Measurements from ENCODE around the gene NDP.
"Not testable (repeated sequence)": the region's sequence is repeated elsewhere in the genome, so short reads cannot be mapped to it uniquely, and the experiment has no call there.

The NDP gene

DNA sequence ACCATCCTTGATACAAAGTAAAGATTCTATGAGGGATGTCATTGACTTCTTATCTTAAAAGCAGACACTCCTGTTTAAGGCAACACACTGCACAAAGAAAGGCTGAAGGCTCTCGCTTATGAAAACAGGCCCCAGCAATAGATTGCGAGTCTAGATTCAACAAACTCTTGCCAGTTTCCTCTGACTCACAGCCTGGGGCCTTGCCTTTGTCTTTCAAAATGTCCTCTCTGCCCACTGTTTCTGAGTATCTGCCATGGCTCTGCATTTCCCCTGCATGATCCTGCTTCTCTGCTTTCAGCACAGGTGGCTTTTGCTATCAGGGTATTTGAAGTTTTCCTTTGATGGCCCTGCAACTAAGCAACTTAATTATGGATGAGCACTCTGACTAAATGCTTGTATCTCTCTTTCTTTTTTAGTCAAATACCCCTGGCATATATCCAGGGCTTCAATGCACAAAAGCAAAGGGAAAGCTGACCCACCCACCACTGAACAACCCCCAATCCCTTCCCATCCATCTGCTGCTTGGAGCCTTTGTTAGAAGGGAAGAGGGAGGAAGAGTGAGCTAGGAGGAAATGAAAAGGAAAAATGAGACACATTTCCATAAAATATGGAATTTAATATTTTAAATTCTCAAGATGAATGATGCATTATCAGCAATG, 32.2 kb downstream of the NDP start:
- Histone ChIP-seq H3K36me3 (ENCODE audit: control insufficient read depth, insufficient read depth, low read length) (no peaks in the 10 kb centered on the region), H3K4me3 (replicated peaks; ENCODE audit: low read depth, low read length) (no peak overlapping the region), H3K27me3 (replicated peaks; ENCODE audit: control insufficient read depth, insufficient read depth, low read length) (no peaks in the 10 kb centered on the region)
- TF ChIP-seq, protein P1, sequence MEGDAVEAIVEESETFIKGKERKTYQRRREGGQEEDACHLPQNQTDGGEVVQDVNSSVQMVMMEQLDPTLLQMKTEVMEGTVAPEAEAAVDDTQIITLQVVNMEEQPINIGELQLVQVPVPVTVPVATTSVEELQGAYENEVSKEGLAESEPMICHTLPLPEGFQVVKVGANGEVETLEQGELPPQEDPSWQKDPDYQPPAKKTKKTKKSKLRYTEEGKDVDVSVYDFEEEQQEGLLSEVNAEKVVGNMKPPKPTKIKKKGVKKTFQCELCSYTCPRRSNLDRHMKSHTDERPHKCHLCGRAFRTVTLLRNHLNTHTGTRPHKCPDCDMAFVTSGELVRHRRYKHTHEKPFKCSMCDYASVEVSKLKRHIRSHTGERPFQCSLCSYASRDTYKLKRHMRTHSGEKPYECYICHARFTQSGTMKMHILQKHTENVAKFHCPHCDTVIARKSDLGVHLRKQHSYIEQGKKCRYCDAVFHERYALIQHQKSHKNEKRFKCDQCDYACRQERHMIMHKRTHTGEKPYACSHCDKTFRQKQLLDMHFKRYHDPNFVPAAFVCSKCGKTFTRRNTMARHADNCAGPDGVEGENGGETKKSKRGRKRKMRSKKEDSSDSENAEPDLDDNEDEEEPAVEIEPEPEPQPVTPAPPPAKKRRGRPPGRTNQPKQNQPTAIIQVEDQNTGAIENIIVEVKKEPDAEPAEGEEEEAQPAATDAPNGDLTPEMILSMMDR (IDR thresholded peaks at IDR 0.05; ENCODE audit: insufficient read depth, low read length, poor library complexity, severe bottlenecking), result no peak
- no peak for DNase-seq (ENCODE audit: extremely low read depth, insufficient read length)

DNA sequence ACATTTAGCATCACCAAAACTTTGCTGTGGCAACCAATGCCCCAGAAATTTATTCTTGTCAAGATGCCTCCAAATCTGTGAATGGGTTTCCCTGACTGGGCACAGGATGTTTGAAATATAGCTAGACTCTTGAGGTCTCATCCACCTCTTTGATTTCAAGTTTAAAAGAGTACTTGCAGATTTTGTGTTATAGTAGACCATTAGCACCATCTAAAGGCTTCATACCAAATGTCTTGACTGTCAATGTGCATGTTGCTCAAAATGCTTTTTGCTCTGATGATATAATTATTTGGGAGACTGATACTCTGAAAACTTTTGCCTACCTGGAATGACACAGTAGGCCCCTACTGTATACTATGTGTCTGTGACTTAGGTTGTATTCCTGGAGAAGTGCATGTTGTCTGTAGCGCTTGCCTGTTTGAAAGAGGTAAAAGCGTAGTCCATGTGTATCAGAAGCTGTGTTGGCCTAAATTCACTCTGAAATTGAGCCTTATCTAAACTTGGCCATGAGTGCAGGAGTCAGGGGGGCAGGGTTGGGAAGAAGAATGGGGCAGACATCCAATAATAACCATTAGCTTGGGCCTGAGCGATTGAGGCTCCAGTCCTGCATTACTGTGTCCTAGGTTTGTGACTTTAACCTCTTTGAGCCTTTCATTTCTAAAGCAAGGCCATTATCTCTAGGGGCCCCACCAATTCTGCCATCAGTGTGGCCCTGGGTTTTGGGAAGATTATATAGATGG, 33.8 kb downstream of the NDP start:
- DNase-seq (ENCODE audit: extremely low read depth, insufficient read length), result no peak
- Histone ChIP-seq H3K27me3 (replicated peaks; ENCODE audit: control insufficient read depth, insufficient read depth, low read length) (no peaks in the 10 kb centered on the region), H3K36me3 (ENCODE audit: control insufficient read depth, insufficient read depth, low read length) (no peaks in the 10 kb centered on the region), H3K4me3 (replicated peaks; ENCODE audit: low read depth, low read length) (no peak overlapping the region)
- TF ChIP-seq, protein P1 (IDR thresholded peaks at IDR 0.05; ENCODE audit: insufficient read depth, low read length, poor library complexity, severe bottlenecking), result no peak

DNA sequence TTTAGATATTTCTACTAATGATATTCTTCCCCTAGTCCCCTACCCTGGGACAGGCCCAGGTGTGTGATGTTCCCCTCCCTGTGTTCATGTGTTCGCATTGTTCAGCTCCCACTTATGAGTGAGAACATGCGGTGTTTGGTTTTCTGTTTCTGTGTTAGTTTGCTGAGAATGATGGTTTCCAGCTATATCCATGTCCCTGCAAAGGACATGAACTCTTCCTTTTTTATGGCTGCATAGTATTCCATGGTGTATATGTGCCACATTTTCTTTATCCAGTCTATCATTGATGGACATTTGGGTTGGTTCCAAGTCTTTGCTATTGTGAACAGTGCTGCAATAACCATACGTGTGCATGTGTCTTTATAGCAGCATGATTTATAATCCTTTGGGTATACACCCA, 51.2 kb downstream of the NDP start:
- H3K36me3 ChIP-seq (ENCODE audit: control insufficient read depth, insufficient read depth, low read length); DNase-seq (ENCODE audit: extremely low read depth, insufficient read length); H3K27me3 ChIP-seq (replicated peaks; ENCODE audit: control insufficient read depth, insufficient read depth, low read length); H3K4me3 ChIP-seq (replicated peaks; ENCODE audit: low read depth, low read length): not testable (repeated sequence)

DNA sequence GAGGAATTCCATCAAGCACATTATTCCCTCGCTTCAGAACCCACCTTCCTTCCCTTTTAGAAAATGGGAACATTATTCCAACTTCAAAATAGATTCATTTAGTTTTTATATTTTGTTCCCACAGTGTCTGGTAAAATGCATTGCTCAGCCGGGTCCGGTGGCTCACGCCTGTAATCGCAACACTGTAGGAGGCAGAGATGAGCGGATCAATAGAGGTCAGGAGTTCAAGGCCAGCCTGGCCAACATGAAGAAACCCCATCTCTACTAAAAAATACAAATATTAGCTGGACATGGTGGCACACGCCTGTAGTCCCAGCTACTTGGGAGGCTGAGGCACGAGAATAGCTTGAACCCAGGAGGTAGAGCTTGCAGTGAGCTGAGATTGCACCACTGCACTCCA, 62.4 kb downstream of the NDP start:
- not testable (repeated sequence) for DNase-seq (ENCODE audit: extremely low read depth, insufficient read length); H3K36me3 ChIP-seq (ENCODE audit: control insufficient read depth, insufficient read depth, low read length); H3K27me3 ChIP-seq (replicated peaks; ENCODE audit: control insufficient read depth, insufficient read depth, low read length); H3K4me3 ChIP-seq (replicated peaks; ENCODE audit: low read depth, low read length)

DNA sequence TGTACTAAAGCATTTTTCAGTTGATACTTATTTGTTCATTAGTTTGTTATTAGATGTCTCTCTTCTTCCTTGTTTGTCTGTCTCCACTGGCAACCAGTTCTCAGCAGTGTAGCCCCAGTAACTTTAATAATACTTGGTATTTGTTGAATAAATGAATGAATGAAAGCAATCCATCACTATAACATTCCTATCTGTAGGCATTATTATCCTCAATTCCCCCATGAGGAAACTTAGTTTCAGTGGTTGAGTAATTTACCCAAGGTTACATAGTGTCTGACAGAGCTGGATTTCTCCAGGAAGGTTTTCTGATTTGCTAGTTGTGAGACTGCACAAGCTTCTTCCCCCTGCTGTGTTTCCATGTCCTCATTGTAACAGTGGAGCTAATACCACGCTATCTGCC, 63.2 kb downstream of the NDP start:
- Histone ChIP-seq H3K4me3 (replicated peaks; ENCODE audit: low read depth, low read length) (no peak overlapping the region), H3K36me3 (ENCODE audit: control insufficient read depth, insufficient read depth, low read length) (no peaks in the 10 kb centered on the region), H3K27me3 (replicated peaks; ENCODE audit: control insufficient read depth, insufficient read depth, low read length) (no peaks in the 10 kb centered on the region)
- no peak for DNase-seq (ENCODE audit: extremely low read depth, insufficient read length)
- TF ChIP-seq, protein P1 (IDR thresholded peaks at IDR 0.05; ENCODE audit: insufficient read depth, low read length, poor library complexity, severe bottlenecking), result no peak

DNA sequence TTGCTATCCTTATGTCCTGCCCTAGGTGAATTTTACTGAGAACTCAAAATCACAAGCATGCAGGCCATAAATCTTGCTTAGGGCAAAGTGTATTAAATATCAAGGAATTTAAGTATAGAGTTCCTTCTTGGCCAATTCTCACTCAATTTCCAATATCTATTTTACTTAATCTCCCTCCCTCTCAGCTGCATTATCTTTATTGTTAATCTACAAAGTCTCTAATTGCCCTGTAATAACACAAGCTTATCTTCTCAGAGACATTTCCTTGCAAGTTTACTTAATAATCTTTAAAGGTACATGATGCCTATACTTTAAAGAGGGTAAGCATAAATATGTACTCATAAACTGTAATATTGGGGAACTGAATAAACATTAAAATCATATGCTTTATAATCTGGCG, 64.0 kb downstream of the NDP start:
- Histone ChIP-seq H3K4me3 (replicated peaks; ENCODE audit: low read depth, low read length) (no peak overlapping the region), H3K27me3 (replicated peaks; ENCODE audit: control insufficient read depth, insufficient read depth, low read length) (no peaks in the 10 kb centered on the region), H3K36me3 (ENCODE audit: control insufficient read depth, insufficient read depth, low read length) (no peaks in the 10 kb centered on the region)
- DNase-seq (ENCODE audit: extremely low read depth, insufficient read length), result no peak
- TF ChIP-seq, protein P1 (IDR thresholded peaks at IDR 0.05; ENCODE audit: insufficient read depth, low read length, poor library complexity, severe bottlenecking), result no peak

Measured in GM06990 (cell line).